NCI-H2029 treated with DMSO at 0.1 percent for 48 hours (cell line): ENCODE measurements around the gene POU2AF3.
"Not testable (repeated sequence)": the region's sequence is repeated elsewhere in the genome, so short reads cannot be mapped to it uniquely, and the experiment has no call there.

Experiments used
- DNase-seq: peaks from one replicate; lab custom pipeline; 2025; lab: John Stamatoyannopoulos, UW

Gene POU2AF3, protein sequence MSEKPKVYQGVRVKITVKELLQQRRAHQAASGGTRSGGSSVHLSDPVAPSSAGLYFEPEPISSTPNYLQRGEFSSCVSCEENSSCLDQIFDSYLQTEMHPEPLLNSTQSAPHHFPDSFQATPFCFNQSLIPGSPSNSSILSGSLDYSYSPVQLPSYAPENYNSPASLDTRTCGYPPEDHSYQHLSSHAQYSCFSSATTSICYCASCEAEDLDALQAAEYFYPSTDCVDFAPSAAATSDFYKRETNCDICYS

DNA sequence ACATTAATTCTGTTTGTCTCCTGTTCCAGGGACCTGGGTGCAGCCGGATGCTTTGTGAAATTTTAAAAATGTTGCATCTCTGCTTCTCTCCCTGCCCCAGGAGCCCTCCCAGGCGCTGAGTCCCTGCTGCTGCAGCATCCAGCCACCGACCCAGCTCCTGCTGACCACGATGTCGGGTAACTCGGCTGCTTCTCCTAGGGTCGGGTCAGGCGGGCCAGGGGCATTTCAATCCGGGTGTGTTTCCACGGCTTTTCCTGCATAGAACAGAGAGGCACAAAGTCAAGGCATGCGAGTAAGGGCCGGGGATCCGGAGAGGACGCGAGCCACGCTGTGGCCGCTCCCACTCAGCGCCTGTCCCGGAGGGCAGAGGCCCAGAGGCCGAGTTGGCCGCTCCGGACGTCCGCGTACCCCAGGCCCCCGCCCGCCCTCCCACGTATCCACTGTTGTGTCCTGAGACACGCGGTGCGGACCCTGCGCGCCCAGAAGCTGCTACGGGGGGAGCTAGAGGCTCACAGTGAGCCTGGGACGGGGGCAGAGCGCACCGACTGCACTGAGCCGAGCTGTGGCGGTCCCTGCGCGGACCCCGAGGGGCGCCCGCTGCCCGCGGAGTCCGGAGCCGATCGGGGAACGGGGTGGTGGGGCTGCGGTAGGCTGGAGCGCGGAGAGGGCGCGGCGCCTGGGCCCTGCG lies at the start of gene POU2AF3:
Gene POU2AF3, plus strand, starts transcription at position 134 of the 688 bp plus-strand sequence. Its CDS starts 36 bp downstream, at position 170.
- no peak for DNase-seq

DNA sequence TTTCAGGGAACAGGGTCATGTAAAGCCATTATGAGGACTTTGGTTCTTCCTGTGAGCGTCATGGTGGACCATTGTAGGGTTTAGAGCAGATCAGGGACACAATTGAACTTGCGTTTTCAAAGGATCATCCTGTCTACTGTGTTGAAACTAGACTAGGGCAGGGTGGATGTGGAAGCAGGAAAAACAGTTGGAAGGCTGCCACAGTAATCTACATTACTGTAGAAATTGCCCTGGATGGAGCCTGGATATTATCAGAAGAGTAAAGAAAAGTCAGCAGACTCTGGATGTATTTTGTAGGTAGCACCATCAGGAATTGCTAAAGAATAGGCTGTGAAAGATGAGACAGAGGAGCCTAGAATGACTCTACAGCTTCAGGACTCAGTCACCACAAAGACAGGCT lies 47.4 kb upstream of the POU2AF3 start:
- DNase-seq: no peak

DNA sequence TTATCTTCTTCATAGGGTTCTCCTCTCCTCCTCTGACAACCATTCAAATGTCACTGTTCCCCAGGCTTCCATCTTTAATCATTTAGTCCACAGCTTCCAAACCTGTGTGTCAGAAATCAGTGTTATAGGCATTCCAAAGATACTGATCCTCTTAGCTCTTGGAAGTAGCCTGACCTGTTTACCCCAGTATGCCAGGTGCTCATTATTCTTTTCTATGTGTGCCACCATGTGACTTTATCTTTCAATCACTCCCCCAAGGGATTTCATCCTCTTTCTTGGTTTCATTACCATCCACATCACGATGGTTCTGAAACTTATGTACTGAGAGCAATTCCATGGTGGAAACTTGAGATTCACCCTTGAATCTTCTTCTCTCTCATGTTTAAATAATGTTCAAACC lies 45.2 kb upstream of the POU2AF3 start:
- no peak for DNase-seq

DNA sequence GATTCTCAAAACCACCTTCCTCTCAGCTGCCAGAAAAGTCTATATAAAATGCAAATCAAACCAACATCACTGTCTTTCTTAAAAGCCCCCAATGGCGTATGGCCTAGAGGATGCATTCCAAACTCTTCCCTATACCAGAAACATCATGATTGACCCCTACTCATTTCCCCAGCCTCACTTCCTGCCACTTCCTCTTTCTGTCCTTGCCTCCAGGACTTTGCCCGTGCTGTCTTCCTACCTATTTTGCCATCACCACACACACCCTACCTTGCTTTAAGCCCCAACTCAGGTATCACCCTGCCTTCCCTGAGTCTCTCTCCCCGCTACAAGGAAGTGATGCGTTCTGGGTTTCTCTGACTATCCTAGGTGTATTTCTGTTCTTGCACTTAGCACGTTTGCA lies 44.7 kb upstream of the POU2AF3 start:
- no peak for DNase-seq

DNA sequence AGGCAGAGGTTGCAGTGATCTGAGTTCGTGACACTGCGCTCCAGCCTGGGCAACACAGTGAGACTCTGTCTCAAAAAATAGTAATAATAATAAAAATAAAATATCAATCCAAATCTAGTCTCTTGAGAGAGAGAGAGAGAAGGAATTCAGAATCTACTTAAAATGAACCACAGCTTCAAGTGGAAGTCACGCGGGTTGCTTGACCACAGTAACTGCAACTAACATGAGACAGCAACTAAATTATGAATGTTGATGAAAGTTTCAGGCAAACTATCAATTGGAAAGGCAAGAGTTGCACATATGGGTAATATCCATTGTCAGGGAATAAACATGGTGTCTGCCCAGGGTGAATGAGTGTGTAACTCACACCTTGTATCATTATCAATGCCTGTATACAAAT lies 40.3 kb upstream of the POU2AF3 start:
- DNase-seq: no peak

DNA sequence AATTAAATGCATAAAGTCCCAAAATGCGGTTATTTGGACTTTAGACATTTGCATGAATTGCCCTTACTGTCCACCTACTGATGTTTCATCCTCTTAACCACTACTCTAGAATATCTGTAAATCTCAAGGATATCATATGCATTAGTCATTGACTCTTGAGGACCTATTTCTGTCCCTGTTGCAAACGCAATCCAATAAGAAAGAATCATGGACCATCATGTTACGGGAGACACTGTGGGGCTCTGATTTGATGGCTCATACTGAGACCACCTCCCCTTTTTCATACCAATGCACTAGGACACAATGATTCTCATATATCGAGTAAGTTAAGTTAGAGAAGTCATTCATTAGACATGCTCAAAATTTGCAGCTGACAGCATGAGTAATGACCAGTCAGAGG lies 38.5 kb upstream of the POU2AF3 start:
- no peak for DNase-seq

DNA sequence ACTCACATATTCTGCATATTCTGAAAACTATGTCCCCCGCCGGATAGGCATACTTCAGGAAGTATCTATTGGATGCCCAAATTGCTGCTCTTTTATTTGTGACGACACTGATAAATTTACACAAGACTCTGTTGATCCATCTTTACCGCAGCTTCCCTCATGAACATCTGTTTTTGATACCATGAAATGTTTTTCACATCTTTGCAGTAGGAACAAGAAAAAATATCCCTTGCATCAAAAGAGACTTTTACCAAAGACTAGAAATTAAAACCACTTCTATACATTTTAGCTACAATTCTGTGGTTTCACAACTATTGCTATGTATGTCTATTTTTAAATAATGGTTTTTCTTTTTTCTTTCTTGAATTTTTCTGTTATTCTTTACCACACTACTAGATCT lies 37.5 kb upstream of the POU2AF3 start:
- DNase-seq: no peak

DNA sequence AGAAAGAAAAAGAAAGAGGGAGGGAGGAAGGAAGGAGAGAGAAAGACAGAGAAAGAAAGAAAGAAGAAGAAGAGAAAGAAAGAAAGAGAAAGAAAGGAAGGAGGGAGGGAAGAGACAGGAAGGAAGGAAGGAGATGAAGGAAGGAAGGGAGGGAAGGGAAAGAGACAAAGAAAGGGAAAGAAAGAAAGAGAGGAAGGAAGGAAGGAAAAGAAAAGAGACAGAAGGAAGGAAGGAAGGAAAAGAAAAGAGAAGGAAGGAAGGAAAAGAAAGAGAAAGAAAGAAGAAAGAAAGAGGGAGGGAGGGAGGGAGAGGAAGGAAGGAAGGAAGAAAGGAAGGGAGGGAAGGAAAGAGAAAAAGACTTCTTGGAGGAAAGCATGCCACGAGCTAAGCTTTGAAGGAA lies 33.7 kb upstream of the POU2AF3 start:
- no peak for DNase-seq

DNA sequence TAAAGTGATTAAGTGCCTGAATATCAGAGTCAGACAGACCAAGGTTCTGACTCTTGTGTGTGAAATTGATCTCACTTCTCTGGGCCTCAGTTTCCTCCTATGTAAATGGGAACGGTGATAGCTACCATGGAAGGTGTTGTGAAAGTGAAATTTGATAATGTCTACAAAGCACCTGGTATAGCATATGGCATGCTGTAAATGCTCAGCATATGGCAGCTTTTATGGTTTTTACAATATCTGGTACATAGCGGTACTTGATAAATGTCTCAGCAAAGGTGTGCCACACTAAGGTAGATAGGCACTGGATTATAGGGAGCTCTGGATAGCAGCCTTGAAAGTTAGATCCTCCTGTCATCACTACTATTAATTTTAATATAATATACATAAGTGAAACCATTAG lies 32.9 kb upstream of the POU2AF3 start:
- no peak for DNase-seq

DNA sequence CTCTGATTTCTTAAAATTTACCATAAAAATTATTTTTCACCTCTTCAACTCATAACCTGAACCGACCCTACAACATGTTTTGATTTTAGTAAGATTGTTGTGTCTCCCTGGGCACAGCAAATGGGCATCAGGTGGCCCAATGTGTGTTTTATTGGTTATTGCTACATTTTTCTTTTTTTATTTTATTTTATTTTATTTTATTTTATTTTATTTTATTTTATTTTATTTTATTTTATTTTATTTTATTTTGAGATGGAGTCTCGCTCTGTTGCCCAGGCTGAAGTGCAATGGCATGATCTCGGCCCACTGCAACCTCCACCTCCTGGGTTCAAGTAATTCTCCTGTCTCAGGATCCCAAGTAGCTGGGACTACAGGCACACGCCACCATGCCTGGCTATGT lies 30.0 kb upstream of the POU2AF3 start:
- not testable (repeated sequence) for DNase-seq

DNA sequence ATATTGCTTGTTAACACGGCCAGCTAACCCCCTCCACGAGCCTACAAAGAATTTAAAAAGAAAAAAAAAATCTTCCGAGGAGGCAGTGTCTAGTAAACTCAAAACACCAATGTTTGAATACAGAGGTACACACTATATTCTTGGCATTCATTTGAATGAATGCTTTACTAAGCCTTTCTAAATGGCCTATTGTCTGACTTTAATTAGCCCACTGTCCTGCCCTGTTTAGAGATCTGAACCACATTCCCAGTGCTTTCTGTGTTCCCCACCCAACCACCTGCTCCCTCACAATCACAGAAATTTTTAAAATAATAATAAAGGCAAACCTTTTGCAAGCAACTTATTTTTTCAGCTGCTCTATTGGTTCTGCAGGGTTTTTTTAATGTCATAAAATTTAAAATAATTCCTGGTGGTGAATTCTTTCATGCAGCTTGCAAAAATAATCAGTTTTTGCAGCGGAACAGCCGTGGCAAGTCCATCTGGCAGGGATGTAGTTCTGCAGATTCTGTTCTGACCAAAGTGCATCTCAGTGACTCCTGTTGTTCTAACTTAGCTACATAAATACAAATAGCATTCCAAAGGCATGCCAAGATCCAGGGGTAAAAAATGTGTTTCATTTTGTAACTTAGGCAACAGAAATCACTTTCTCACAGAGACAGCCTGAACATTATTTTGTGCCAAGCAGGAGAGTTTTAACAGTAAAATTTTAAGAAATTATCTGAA lies 29.0 kb upstream of the POU2AF3 start:
- no peak for DNase-seq

DNA sequence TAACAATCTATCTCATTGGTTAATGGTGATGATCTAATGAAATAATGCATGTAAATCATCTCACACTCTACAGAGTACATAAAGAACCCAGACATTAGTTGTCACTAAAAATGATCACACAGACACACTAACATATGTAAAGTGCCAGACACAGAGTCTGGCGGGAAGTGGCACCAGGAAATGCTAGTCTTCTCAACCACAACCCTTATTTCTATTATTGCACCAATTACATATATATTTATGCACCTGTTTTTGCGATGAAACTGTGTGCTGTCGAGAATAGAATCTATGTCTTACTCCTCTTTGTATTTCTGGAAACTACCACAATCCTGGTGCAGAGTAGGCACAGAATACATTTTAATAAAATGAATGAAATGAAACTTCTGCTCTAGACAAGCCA lies 25.9 kb upstream of the POU2AF3 start:
- DNase-seq: no peak

DNA sequence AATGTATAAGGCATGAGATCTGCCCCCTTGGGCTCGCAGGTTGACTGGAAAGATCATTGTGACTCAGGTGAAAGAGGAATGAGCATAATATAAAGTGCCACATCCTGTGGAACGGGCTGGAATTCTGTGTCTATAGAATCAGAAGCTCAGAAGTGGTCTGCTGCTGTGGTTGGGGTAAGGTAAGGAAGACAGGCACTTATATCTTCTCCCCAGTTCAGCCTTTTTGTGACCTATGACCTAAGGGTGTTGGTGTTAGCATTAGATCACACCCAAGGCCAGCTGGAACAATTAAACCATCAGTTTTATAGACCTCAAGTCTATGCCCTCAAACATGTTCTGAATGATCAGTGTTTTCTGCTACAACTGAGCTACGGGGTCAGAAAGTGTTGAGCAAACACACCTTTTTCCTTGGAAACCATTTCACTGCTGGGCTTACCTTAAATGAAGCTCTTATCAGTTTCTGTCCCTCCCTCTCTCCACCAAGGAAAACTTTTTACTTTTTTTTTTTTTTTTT lies 15.7 kb upstream of the POU2AF3 start:
- no peak for DNase-seq

DNA sequence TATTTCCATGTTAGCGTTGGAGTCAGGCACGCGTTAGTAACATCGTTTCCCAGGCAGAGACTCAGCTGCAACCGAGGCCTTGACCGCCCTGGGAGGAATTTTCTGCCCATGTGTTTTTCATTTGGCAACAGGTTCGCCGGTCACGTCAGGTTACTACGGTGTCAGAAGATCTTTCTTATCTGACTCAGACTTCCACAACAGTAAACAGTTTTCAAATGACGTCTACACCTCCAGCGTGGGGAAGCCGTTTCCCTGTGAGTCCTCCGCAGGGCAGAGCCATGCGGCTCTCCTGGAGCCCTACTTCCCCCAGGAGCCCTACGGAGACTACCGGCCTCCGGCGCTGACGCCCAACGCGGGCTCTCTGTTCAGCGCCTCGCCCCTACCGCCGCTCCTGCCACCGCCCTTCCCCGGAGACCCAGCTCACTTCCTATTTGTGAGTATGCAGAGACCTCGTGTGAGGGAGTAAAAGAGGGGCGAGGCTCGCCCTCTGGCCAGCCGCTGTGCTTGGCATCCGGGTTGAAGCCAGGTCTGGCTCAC lies 14.3 kb upstream of the POU2AF3 start:
- DNase-seq: no peak

DNA sequence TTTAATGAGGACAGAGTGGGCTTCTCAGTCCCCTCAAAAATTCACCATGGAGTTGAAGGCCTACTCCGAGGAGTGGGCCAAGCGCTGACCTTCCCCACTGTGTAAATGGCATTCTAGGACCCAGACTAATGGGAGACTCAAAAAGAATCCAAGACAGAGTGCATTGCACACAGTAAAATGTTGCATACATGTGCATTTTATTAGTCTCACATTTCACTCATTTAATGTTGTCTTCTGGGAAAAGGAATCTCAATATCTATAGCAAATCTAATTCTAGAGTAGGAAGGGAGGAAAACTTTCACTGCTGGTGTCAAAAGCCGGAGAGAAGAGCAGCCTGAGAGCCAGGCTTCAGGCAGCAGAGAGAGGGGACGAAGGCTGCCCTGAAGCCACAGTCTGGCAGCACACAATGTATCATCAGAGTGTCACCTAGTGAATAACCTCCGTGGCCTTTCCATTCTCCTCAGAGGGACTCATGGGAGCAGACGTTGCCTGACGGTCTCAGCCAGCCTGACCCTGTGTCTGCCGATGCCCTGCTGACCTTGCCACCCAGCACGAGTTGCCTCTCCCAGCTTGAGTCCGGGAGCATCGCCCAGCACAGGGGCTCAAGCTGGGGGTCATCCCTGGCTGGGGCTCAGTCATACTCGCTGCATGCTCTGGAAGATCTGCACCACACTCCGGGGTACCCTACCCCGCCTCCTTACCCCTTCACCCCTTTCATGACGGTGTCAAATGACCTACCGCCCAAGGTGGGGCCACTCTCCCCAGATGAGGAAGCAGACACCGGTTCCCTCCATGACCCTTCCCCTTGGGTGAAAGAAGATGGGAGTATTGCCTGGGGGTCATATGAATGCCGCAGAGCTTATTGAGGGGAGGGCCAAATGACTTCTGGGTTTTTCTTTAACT lies 12.9 kb upstream of the POU2AF3 start:
- DNase-seq: no peak

DNA sequence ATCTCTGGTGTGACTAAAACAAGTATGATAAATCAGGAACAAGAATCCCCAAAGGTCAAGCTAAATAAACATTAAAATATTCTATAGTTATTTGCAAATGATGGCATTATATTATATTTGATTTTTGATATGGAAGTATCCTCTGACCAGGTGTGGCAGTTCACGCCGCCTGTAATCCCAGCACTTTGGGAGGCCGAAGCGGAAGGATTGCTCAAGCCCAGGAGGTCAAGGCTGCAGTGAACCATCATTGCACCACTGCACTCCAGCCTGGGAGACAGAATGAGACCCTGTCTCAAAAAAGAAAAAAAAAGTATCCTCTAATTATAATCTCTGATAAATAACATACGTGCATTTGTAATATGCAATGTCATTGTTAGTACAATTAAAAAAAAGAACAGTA lies 6.6 kb upstream of the POU2AF3 start:
- no peak for DNase-seq

DNA sequence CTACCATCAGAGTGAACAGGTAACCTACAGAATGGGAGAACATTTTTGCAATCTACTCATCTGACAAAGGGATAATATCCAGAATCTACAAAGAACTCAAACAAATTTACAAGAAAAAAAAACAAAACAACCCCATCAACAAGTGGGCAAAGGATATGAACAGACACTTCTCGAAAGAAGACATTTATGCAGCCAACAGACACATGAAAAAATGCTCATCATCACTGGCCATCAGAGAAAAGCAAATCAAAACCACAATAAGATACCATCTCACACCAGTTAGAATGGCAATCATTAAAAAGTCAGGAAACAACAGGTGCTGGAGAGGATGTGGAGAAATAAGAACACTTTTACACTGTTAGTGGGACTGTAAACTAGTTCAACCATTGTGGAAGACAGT lies 5.9 kb upstream of the POU2AF3 start:
- DNase-seq: not testable (repeated sequence)

DNA sequence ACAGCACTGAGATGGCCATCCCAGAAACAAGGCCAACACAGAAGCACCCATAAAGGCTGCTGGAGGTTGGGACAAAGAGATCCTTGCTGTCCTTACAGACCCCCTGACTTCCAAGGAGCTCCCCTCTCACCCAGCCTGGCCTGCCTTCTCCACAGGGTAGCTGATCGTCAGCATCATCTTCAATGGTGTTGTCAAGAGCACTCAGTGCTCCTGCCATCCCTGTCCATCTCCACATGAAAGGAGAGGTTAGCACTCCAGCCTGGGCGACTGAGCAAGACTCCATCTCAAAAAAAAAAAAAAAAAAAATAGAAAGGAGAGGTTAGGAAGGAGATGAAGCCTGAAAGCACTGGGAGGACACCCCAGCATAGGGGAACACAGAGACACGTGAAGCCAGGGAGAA lies 2.1 kb upstream of the POU2AF3 start:
- DNase-seq: no peak

DNA sequence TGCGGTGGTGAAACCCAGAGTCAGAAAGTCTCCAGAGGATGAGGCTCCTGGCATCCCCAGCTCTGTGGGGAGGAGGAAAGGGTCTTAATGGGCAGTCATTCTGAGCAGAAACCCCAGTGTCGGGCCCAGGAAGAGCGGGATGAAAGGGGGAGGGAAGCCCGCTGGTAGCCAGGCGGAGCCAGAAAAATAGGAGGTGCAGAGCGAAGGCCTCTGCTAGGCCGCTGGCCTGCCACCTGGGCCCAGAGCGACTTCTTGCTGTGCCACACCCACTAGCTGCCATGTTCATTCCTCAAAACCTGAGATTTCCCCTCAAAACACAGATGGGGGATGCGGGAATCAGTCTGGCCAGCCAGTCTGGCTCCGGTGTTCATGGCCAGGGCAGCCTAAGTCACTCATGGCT lies 650 bp upstream of the POU2AF3 start:
- no peak for DNase-seq

DNA sequence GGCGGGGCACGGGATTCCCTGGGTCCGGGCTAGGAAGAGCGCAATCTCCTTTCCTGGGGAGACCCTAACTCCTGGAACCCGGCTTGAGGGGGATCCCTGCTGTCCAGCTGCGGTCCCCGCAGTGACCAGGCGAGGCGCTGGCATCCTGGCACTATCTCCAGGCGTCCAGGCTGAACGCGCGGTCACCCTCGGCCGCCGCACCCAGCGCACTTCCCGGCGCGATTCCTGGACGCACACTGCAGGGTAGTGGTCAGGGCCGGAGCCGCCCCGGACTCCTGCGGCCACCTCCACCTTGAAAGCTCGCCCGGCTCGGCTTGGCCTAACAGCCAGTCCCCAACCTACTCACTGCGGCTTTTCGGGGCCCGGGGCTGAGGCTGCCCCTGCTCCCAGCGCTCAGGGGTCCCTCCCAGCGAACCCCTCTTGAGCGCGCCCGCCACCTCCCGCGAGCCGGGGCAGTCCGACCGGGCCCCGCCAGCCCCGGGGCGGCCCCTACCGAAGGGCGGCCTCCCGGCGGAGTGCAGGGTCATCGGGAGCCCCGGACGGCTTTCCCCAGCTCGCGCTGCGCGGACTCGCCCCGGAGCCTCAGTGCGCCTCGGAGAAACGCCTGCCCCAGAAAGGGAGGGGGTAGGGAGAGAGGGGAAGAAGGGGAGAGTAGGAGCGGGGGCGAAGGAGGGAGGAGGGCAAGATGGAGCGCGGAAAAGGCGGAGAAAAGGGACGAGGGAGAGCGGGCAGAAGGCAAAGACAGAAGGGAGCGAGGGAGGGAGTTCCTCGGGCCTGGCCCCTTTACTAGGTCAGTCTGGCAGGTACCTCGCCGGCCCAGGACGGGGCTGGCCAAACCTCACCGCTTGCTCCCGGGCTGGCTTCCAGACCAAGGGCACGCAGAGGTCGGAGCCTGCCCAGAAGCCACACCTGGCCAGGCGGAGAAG lies 1.0 kb downstream of the POU2AF3 start:
- DNase-seq: no peak

DNA sequence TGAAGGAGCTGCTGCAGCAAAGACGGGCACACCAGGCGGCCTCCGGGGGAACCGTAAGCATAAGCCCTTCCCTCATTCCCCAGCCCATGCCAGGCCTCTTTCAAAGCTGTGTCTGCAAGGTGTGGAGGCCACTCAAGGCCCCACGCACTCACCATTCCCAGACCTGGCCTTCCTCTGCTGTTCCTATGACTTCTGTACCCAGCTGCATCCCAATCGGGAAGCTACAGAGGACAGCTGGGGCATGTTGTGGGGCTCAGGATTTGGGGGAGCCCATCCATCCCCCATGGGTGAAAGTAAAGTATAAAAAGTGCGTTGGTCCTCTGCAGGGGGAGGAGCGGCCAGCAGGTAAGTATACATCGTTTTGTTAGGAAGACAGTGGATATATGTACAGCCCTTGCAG lies 2.2 kb downstream of the POU2AF3 start:
- DNase-seq: no peak
